ENCODE data around the gene SERPINA10.

Gene SERPINA10

GRCh38 chr14:94288610-94289465 lies 4.2 kb downstream of the SERPINA10 start:
- H3K36me3 ChIP-seq (ENCODE audit: control insufficient read depth, insufficient read depth, low read length) = no peaks in the 10 kb centered on the region
- no peak overlapping the region for H3K4me2 ChIP-seq (ENCODE audit: low read length)
- H2BK120ac ChIP-seq (ENCODE audit: low read depth, low read length) = no peak overlapping the region
- no peaks in the 10 kb centered on the region for H3K79me2 ChIP-seq (ENCODE audit: control insufficient read depth, insufficient read depth, low read length)
- no peak overlapping the region for H3K18ac ChIP-seq (ENCODE audit: low read length)
- H3K27me3 ChIP-seq (ENCODE audit: insufficient read depth, low read length, poor library complexity) = no peaks in the 10 kb centered on the region
- H3K4ac ChIP-seq (ENCODE audit: low read depth, low read length) = no peak overlapping the region
- no peak overlapping the region for H2AK5ac ChIP-seq (ENCODE audit: low read length)
- no peaks in the 10 kb centered on the region for H3K4me1 ChIP-seq (ENCODE audit: control insufficient read depth, low read depth, low read length)
- H2BK15ac ChIP-seq (replicated peaks; ENCODE audit: low read depth) = no peak overlapping the region
- H4K5ac ChIP-seq (ENCODE audit: low read length) = no peak overlapping the region
- peak; percentile 40 for DNase-seq
- no peak overlapping the region for H3K27ac ChIP-seq (ENCODE audit: low read depth, low read length)
- no peak overlapping the region for H3K4me3 ChIP-seq (ENCODE audit: low read length)
- H3K56ac ChIP-seq (ENCODE audit: low read length) = no peak overlapping the region
- H3K79me1 ChIP-seq (ENCODE audit: low read length) = no peaks in the 10 kb centered on the region
- H4K8ac ChIP-seq (ENCODE audit: low read depth, low read length) = no peak overlapping the region
- H3K23ac ChIP-seq (ENCODE audit: low read length) = no peak overlapping the region
- no CpG with 5 or more reads among the region's 14 CpGs for WGBS (ENCODE audit: extremely low coverage, insufficient coverage, low lambda C conversion rate)
- no peak overlapping the region for H3K9ac ChIP-seq (ENCODE audit: low read length)
- no peak overlapping the region for H2BK5ac ChIP-seq (ENCODE audit: low read length)

GRCh38 chr14:94285158-94285557 lies 7.9 kb downstream of the SERPINA10 start:
- Histone ChIP-seq H2BK5ac (ENCODE audit: low read length) (no peak overlapping the region), H3K4ac (ENCODE audit: low read depth, low read length) (no peak overlapping the region), H4K8ac (ENCODE audit: low read depth, low read length) (no peak overlapping the region), H3K79me2 (ENCODE audit: control insufficient read depth, insufficient read depth, low read length) (no peaks in the 10 kb centered on the region), H4K5ac (ENCODE audit: low read length) (no peak overlapping the region), H3K79me1 (ENCODE audit: low read length) (no peaks in the 10 kb centered on the region), H3K27ac (ENCODE audit: low read depth, low read length) (no peak overlapping the region), H3K23ac (ENCODE audit: low read length) (no peak overlapping the region), H2AK5ac (ENCODE audit: low read length) (no peak overlapping the region), H3K27me3 (ENCODE audit: insufficient read depth, low read length, poor library complexity) (no peaks in the 10 kb centered on the region), H3K18ac (ENCODE audit: low read length) (no peak overlapping the region), H3K4me2 (ENCODE audit: low read length) (no peak overlapping the region), H2BK15ac (replicated peaks; ENCODE audit: low read depth) (no peak overlapping the region), H3K56ac (ENCODE audit: low read length) (no peak overlapping the region), H3K36me3 (ENCODE audit: control insufficient read depth, insufficient read depth, low read length) (no peaks in the 10 kb centered on the region), H2BK120ac (ENCODE audit: low read depth, low read length) (no peak overlapping the region), H3K9ac (ENCODE audit: low read length) (no peak overlapping the region), H3K4me1 (ENCODE audit: control insufficient read depth, low read depth, low read length) (no peaks in the 10 kb centered on the region), H3K4me3 (ENCODE audit: low read length) (no peak overlapping the region)
- DNase-seq = no peak

- no peak overlapping the region for H3K18ac ChIP-seq (ENCODE audit: low read length)
- H2BK15ac ChIP-seq (replicated peaks; ENCODE audit: low read depth) = no peak overlapping the region
Observed at GRCh38 chr14:94284221-94284620, 8.8 kb downstream of the SERPINA10 start.

GRCh38 chr14:94282991-94283723 lies 9.9 kb downstream of the SERPINA10 start:
- Histone ChIP-seq H3K4me2 (ENCODE audit: low read length) (no peak overlapping the region), H2BK120ac (ENCODE audit: low read depth, low read length) (no peak overlapping the region), H3K4me3 (ENCODE audit: low read length) (no peak overlapping the region), H3K36me3 (ENCODE audit: control insufficient read depth, insufficient read depth, low read length) (no peaks in the 10 kb centered on the region), H3K4ac (ENCODE audit: low read depth, low read length) (no peak overlapping the region), H3K18ac (ENCODE audit: low read length) (no peak overlapping the region), H3K56ac (ENCODE audit: low read length) (no peak overlapping the region), H3K9ac (ENCODE audit: low read length) (no peak overlapping the region), H4K8ac (ENCODE audit: low read depth, low read length) (no peak overlapping the region), H3K79me1 (ENCODE audit: low read length) (no peaks in the 10 kb centered on the region), H3K79me2 (ENCODE audit: control insufficient read depth, insufficient read depth, low read length) (no peaks in the 10 kb centered on the region), H4K5ac (ENCODE audit: low read length) (no peak overlapping the region), H2BK15ac (replicated peaks; ENCODE audit: low read depth) (no peak overlapping the region), H3K4me1 (ENCODE audit: control insufficient read depth, low read depth, low read length) (no peaks in the 10 kb centered on the region), H3K27me3 (ENCODE audit: insufficient read depth, low read length, poor library complexity) (no peaks in the 10 kb centered on the region), H2BK5ac (ENCODE audit: low read length) (no peak overlapping the region), H2AK5ac (ENCODE audit: low read length) (no peak overlapping the region), H3K23ac (ENCODE audit: low read length) (no peak overlapping the region), H3K27ac (ENCODE audit: low read depth, low read length) (no peak overlapping the region)
- no CpG with 5 or more reads among the region's 2 CpGs for WGBS (ENCODE audit: extremely low coverage, insufficient coverage, low lambda C conversion rate)
- DNase-seq = no peak

More at GRCh38 chr14:94284221-94284620, 8.8 kb downstream of the SERPINA10 start:
- H3K27me3 ChIP-seq (ENCODE audit: insufficient read depth, low read length, poor library complexity) = no peaks in the 10 kb centered on the region
- H2BK120ac ChIP-seq (ENCODE audit: low read depth, low read length) = no peak overlapping the region
- H3K4me3 ChIP-seq (ENCODE audit: low read length) = no peak overlapping the region
- no peak overlapping the region for H3K56ac ChIP-seq (ENCODE audit: low read length)
- no peak for DNase-seq
- H2BK5ac ChIP-seq (ENCODE audit: low read length) = no peak overlapping the region
- no peaks in the 10 kb centered on the region for H3K79me1 ChIP-seq (ENCODE audit: low read length)
- no peak overlapping the region for H2AK5ac ChIP-seq (ENCODE audit: low read length)
- H4K8ac ChIP-seq (ENCODE audit: low read depth, low read length) = no peak overlapping the region
- H3K36me3 ChIP-seq (ENCODE audit: control insufficient read depth, insufficient read depth, low read length) = no peaks in the 10 kb centered on the region
- no peak overlapping the region for H3K4ac ChIP-seq (ENCODE audit: low read depth, low read length)
- WGBS (ENCODE audit: extremely low coverage, insufficient coverage, low lambda C conversion rate) = no CpG with 5 or more reads among the region's 2 CpGs
- H3K4me1 ChIP-seq (ENCODE audit: control insufficient read depth, low read depth, low read length) = no peaks in the 10 kb centered on the region
- no peak overlapping the region for H3K9ac ChIP-seq (ENCODE audit: low read length)
- no peak overlapping the region for H3K23ac ChIP-seq (ENCODE audit: low read length)
- H3K4me2 ChIP-seq (ENCODE audit: low read length) = no peak overlapping the region
- no peak overlapping the region for H3K27ac ChIP-seq (ENCODE audit: low read depth, low read length)
- H3K79me2 ChIP-seq (ENCODE audit: control insufficient read depth, insufficient read depth, low read length) = no peaks in the 10 kb centered on the region
- no peak overlapping the region for H4K5ac ChIP-seq (ENCODE audit: low read length)

- no CpG with 5 or more reads among the region's 2 CpGs for WGBS (ENCODE audit: extremely low coverage, insufficient coverage, low lambda C conversion rate)
Observed at GRCh38 chr14:94278731-94279130, 14.3 kb downstream of the SERPINA10 start.

More at GRCh38 chr14:94278731-94279130, 14.3 kb downstream of the SERPINA10 start:
- no peaks in the 10 kb centered on the region for H3K4me1 ChIP-seq (ENCODE audit: control insufficient read depth, low read depth, low read length)
- H3K79me1 ChIP-seq (ENCODE audit: low read length) = no peaks in the 10 kb centered on the region
- no peak overlapping the region for H4K8ac ChIP-seq (ENCODE audit: low read depth, low read length)
- no peak overlapping the region for H4K5ac ChIP-seq (ENCODE audit: low read length)
- no peak overlapping the region for H2BK120ac ChIP-seq (ENCODE audit: low read depth, low read length)
- H3K36me3 ChIP-seq (ENCODE audit: control insufficient read depth, insufficient read depth, low read length) = no peaks in the 10 kb centered on the region
- no peak overlapping the region for H3K4me3 ChIP-seq (ENCODE audit: low read length)
- no peak overlapping the region for H3K4ac ChIP-seq (ENCODE audit: low read depth, low read length)
- H3K56ac ChIP-seq (ENCODE audit: low read length) = no peak overlapping the region
- no peaks in the 10 kb centered on the region for H3K79me2 ChIP-seq (ENCODE audit: control insufficient read depth, insufficient read depth, low read length)
- no peak overlapping the region for H2BK15ac ChIP-seq (replicated peaks; ENCODE audit: low read depth)
- DNase-seq = no peak
- H2AK5ac ChIP-seq (ENCODE audit: low read length) = no peak overlapping the region
- no peak overlapping the region for H3K18ac ChIP-seq (ENCODE audit: low read length)
- no peak overlapping the region for H2BK5ac ChIP-seq (ENCODE audit: low read length)
- no peak overlapping the region for H3K9ac ChIP-seq (ENCODE audit: low read length)
- H3K23ac ChIP-seq (ENCODE audit: low read length) = no peak overlapping the region
- no peaks in the 10 kb centered on the region for H3K27me3 ChIP-seq (ENCODE audit: insufficient read depth, low read length, poor library complexity)
- H3K27ac ChIP-seq (ENCODE audit: low read depth, low read length) = no peak overlapping the region
- no peak overlapping the region for H3K4me2 ChIP-seq (ENCODE audit: low read length)
